Activated CD8-positive, alpha-beta memory T cell treated with anti-CD3 and anti-CD28 coated beads, Interleukin-2, amount 50 U/mL, for 24 hours (primary cell): ENCODE measurements around the gene IDI1.
"Not testable (repeated sequence)": the region's sequence is repeated elsewhere in the genome, so short reads cannot be mapped to it uniquely, and the experiment has no call there.

Source experiments
- DNase-seq: peaks from one replicate; pipeline ENCODE4 v3.0.0-alpha.2; 2020; ENCODE audit errors: extremely low read depth

The IDI1 gene

DNA sequence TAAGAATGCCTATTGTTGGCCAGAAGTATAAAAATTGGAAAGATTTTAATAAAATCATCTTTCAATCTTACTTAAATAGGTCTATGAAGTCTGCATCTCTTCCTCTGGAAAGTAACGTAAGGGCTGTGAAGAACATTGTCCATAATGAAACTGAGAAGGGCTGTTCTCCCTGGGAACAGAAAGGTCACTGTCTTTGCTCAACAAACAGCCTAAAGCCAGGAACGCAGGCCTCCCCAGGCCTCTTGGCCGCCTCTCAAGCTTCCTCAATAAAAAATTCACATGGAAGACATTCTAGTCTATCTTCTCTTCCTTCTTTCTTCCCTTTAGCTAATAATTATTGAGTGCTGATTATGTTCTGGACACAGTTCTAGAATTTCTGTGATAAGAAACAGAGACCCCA, 14.2 kb downstream of the IDI1 start:
- DNase-seq: no peak

DNA sequence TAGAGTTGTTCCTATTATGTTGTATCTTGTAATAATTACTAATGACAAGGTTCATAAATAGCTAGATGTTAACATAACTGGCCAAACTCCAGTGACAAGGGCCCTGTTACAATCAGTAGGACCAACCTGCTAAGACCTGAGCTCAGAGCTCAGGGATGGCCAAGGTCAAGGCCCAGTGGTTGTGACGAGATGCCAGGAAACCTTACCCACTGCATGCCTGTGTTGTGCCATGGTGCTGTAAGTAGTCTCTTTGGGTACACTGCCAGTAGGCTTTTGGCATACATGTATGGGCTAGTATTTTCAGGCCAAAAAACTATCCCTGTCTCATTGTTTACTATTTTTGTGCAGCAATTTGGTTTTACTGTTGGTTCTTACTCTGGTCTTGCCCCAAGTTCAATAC, 15.3 kb downstream of the IDI1 start:
- no peak for DNase-seq

DNA sequence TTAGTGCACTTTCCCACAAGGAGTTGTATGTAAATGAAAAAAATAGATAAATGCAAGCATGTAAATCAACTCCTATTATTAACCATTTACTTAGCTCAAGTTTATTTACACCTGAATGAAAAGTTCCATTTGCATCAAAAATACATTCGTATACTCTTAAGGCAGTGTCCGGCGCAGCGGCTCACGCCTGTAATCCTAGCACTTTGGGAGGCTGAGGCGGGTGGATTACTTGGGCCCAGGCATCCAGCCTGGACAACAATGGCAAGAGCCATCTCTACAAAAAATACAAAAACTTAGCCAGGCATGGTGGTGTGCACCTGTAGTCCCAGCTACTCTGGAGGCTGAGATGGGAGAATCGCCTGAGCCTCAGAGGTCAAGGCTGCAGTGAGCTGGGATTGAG, 19.1 kb downstream of the IDI1 start:
- DNase-seq: no peak

- no peak for DNase-seq
Measured at GRCh38 chr10:1026578-1026977, 22.3 kb downstream of the IDI1 start.

DNA sequence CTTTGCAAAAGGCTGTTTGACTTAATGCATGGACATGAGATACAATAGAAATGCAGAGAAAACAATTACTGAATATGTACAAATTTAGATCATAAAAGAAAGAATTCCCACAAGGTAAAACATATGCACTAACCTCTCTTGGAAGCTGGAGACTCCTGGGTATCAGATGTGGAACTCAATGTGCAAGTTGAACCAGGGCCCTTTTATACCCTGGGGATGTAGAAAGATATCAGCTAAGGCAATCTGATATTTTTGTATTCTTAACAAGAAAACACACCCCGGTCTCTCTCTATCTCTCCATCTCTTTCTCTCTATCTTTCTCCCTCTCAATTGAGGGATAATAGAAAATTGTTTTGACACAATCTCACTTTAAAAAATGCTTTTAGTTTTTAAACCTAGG, 23.2 kb downstream of the IDI1 start, which contains the start of gene IDI2:
IDI2 (minus strand) TSS at position 177 of the 400 bp plus-strand sequence. CDS start 1,136 bp downstream, outside the sequence.
- DNase-seq: no peak

GRCh38 chr10:1024103-1024502, 24.8 kb downstream of the IDI1 start:
- DNase-seq: no peak

DNA sequence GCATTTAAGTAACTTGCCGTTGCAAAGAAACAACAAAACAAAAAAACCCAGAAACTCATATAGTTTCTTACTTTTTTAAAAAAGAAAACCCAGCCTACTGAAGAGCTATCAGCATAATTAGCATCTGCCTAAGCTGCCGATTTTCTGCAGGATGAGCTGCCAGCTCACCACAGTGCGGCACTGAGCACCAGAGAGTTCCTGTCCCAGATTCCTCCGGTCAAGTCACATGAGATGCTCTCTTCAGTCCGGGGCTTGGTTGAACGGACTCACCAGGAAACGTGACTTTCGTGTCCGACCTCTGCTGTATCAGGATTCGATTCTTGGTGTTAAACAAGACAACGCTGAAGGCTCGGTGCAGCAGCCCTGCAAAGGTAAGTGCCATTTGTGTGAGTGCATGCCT, 26.5 kb downstream of the IDI1 start:
- no peak for DNase-seq

DNA sequence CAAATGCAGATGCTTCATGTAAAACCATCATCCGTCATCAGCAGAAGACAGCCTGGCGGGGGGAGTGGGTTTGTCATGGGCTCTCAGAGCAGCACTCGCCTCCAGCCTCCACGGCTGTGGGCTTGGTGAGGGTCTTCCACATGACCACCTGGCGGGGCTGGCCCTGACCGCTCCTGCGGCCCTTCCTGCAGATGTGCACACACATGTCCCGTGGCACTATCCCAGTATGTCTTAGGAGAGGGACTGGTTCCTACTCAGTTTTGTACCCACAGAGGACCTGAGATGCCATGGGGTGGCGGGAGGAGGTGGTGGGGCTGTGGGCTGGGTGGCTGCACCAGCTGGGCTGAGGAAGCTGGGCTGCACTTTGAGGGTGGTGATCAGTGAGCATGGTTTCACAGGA, 28.0 kb downstream of the IDI1 start:
- DNase-seq: no peak

- no peak for DNase-seq
Measured at GRCh38 chr10:1020460-1020859, 28.5 kb downstream of the IDI1 start.

DNA sequence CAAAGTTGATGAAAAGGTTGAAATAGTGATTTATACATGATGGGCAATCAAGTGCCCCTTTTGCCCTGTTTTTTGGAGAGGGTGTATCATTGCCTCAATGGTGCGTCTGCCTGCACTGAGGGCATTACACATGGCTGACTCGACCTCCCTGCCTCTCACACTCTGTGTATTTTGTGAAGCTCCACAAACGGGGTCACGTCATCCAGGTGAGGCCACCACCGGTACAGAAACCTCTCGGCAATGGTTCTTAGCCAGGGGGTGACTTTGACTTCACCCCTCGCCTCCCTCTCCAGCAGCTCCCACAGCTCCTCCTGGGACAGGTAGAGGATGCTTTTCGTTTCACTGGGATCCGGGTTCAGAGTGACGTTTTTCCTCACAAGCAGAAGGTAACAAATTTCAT, 29.6 kb downstream of the IDI1 start:
- no peak for DNase-seq

DNA sequence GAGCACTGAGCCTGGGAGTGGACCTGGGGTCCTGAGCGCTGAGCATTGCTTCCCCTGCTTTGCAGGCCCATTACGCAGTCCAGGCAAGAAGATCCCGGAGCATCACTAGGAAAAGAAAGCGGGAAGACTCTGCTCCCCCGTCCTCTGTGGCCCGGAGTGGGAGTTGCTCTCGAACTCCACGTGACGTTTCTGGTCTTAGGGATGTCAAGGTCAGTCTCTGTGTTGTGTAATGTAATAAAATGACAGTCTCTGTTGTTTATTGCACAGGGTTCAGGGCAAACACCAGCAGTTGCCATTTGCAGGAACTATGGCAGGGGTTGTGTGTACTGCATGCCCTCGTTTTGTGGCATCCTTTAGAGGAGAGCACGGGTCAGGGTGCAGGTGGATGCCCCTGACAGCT, 33.2 kb downstream of the IDI1 start:
- DNase-seq: no peak

DNA sequence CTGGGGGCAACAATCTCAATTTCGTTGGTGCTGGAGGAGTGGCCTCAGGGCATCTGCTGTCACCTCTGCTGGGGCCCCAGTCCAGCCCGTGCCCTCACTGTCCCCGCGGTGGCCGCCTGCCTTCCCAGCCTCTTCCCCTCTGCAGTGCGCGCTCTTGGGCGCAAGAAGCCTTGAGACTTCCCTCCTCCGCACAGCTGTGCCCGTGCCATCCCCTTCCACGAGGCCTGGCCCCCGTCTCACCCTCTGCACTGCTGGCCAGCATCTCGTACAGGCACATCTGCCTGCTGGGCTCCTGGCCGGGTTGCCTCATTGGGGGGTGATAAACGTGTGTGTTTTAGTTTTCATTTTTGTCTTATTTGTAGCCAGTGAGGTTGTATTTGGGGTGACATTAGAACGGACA, 37.2 kb downstream of the IDI1 start:
- DNase-seq: no peak

DNA sequence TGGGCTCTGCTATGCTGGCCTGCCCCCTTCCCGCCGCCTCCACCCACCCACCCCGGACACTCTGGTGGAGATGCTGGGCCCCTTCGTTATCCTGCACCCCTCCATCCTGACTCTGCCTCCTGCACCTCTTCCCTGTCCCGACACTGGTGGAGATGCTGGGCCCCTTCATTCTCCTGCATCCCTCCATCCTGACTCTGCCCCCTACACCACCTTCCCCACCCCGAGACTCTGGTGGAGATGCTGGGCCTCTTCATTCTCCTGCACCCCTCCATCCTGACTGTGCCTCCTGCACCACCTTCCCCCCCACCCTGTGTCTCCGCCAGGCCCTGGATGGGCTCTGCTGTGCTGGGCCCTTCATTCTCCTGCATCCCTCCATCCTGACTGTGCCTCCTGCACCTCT, 38.2 kb downstream of the IDI1 start:
- DNase-seq: no peak

- not testable (repeated sequence) for DNase-seq
Measured at GRCh38 chr10:1009947-1010346, 39.0 kb downstream of the IDI1 start.

DNA sequence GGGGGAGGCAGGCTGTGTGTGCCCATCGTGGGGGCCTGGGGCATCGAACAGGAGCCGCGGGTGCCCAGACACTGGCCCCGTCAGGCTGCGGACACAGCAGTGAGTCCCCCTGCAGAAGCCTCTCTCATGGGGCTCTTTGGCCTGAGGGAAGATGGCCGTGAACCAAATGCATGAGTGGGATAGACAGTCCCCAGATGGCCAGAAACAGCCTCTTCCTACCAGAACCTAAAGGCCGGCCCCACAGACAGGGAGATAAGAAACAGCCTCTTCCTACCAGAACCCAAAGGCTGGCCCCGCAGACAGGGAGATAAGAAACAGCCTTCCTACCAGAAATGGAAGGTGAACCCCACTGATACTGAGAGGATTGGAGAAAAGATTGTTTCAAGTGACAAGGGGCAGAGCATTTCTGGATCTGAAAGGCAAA, 39.8 kb downstream of the IDI1 start:
- DNase-seq: no peak

- no peak for DNase-seq
Measured at GRCh38 chr10:1007583-1007982, 41.3 kb downstream of the IDI1 start.

- no peak for DNase-seq
Measured at GRCh38 chr10:1006573-1006972, 42.3 kb downstream of the IDI1 start.

DNA sequence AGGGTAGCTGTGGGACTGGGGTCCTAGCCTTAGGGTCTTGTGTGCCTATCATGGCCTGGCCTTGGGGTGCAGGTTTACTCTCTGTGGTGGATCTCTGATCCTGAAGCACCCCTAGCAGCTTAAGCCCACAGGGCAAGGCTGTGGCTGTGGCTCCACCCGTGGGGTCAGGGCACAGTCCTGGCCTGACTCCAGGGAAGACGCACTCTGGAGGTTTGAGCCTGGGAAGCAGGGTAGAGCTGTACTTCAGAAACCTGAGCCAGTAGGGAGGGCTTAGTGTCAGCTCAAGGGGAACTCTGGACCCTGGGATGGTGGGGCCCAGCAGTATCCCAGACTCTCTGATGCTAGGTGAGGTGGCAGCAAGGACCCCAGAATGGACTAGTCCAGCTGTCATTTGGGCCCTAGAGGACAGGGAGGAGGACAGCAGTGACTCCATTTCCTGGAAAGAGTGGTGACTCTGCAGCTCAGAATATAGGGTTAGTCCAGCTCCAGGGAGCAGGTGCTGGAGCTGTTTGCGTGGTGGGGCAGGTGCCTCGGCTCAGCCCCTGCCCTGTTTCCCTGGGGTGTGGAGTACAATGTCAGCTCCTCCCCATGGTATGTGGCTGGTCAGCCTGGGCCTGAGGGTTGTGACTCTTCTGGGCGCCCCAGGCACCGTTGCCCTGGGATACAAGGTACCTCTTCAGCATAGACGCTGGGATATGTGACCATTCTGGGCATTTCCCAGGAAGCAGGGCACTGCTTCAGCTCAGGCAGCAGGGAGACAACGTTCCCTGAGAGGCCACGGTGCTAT, 44.8 kb downstream of the IDI1 start:
- DNase-seq: no peak

DNA sequence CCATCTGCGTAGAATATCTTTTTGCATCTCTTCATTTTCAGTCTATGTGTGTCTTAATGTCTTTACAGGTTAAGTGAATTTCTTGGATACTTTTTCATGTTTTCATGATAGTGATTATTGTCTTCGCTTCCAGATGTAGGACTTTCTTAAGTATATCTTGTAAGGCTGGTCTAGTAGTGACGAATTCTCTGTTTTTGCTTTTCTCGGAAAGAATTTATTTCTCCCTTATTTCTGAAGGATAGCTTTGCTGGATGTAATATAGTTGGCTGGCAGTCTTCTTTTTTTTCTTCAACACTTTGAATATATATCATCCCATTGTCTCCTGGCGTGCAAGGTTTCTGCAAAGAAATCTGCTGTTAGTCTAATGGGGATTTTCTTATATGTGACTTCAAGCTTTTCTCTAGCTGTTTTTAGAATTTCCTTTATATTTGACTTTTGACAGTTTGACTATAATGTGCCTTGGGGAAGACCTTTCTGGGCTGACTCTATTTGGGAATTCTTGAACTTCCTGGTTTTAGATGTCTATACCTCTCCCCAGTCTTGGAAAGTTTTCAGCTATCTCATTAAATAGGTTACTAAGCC, 46.4 kb downstream of the IDI1 start:
- no peak for DNase-seq

DNA sequence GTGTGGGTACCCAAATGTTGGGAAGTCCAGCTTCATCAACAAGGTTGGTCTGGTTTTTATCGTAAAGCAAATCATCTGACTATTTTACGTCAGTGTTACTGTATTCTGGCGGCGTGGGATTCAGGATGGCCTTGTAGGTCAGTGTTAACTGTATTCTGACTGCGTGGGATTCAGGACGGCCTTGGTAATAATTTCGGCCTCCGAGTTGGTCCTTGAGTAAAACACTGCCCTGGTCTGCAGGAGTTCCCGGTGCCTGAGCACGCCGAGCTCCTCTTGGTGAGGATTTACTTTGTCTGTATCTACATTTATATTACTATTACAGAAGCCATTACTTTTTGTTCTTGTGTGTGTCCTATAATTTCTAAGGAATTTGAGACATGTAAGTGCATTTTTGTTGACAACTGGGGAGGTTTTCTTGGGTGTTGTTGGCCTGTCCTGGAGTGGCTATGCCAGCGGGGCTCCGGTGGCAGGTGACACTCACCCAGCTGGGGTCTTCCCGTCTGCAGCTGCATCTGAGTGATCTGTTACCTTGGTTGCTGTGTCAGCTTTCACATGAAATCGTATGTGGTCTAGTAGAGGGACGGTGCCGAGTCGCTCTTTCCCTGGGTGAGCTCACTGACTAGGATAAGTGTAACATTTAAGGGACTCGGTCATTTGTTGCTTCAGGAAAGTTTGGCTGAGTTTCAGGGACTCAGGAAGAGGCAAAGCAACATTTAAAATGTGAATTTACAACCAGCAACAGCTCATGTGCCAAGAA, 51.5 kb downstream of the IDI1 start:
- DNase-seq: no peak

- no peak for DNase-seq
Measured at GRCh38 chr10:996031-996430, 52.9 kb downstream of the IDI1 start.

GRCh38 chr10:995559-995926, 53.4 kb downstream of the IDI1 start:
- DNase-seq: no peak
